GDM1 (cell line): ENCODE measurements around the gene TRRAP.
"Not testable (repeated sequence)": the region's sequence is repeated elsewhere in the genome, so short reads cannot be mapped to it uniquely, and the experiment has no call there.

Experiments used
- DNase-seq: peaks from one replicate; lab custom pipeline; 2025; lab: John Stamatoyannopoulos, UW

Gene TRRAP

DNA sequence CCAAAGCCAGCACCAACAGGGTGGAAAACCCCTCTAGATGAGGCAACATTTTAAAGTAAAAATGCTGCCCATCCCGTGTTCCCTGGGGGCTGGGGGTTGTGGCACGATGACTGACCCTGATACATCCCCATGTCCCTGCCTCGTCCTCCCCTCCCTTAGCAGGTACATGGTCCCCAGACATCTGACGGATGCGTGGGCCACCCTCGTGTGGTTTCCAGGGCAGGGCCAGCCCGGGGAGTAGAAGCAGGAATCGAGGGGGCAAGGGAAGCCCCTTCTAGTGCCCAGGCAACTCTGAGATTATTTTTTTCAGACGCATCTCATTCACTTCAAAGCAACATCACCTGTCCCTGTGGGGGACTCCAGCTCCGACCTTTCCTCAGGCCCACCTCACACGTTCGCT lies 12.0 kb upstream of the TRRAP start:
- DNase-seq = no peak

DNA sequence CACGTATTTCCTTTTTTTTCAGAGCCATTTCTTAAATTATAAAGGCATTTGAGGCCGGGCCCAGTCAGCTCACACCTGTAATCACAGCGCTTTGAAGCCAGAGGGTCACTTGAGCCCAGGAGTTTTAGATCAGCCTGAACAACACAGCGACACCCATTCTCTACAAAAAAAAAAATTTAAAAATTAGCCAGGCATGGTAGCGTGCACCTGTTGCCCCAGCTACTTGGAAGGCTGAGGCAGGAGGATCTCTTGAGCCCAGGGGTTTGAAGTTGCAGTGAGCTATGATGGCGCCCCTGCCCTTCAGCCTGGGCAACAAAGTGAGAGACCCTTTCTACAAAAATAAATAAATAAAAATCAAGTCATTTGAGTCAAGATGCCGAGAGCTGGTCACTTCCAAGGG lies 11.6 kb upstream of the TRRAP start:
- no peak for DNase-seq

DNA sequence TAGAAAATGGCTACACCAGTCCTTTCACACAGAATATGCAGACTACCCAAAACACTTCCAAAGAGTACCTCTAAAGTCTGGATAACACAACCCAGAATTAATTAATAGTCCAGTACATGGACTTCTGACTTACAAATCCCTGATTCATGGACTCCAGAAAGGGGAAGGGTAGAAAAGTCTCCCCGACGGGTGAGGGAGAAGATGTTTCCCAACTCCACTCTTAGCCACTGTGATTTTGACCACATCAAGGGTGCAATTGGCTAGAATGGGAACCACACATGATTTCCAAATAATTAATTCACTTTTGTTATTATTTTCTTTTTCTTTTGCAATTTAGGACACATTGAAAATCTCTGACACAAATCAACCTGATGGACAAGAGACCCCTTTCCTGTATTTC lies 9.9 kb upstream of the TRRAP start:
- no peak for DNase-seq

DNA sequence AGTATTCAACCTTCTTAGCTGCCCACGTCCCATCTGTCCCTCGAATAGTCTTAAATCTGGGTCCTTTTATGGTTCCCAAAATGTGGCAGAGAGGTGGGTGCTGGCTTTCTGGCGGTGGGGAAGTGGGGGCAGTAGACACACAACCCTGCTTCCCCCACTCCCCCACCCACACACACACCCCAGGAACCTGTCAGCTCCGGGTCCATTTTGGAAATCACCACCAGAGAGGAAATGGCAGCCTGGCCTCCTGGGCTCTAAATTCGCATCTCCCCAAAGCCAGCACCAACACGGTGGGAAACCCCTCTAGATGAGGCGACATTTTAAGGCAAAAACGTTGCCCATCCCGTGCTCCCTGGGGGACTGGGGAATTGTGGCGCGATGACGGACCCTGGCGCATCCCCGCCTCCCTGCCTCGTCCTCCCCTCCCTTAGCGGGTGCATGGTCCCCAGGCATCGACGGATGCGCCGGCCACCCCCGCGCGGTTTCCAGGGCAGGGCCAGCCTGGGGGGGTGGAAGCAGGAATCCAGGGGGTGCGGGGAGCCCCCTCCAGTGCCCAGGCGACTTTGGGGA lies 9.2 kb upstream of the TRRAP start:
- no peak for DNase-seq

DNA sequence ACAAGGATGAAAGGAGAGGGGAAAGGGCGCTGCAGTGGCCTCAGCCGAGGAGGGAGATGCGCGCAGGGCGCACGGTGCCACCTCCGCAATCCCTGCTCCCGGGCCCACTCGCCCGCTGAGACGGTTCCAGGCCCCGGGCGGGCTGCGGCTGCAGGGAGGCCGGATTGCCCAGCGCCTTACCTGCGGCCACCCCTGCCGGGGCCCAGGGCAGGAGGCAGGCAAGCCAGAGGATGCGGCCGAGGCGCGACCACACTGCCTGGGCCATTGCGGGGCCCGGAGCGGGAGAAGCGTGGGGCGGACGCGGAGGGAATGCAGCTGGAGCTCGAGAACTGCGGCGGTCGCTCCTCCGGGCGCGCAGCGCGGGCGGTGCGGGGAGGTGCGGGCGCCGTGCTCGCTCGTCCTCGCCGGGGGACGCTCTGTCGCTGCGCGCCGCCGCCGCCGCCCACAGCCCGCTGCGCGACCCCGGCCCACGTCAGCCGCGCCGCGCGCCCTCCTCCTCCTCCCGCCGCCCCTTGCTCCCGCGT lies 8.7 kb upstream of the TRRAP start, which contains the start of gene TMEM130:
TMEM130 (minus strand) TSS at position 418 of the 524 bp plus-strand sequence; CDS start at position 265, 153 bp downstream.
- no peak for DNase-seq

DNA sequence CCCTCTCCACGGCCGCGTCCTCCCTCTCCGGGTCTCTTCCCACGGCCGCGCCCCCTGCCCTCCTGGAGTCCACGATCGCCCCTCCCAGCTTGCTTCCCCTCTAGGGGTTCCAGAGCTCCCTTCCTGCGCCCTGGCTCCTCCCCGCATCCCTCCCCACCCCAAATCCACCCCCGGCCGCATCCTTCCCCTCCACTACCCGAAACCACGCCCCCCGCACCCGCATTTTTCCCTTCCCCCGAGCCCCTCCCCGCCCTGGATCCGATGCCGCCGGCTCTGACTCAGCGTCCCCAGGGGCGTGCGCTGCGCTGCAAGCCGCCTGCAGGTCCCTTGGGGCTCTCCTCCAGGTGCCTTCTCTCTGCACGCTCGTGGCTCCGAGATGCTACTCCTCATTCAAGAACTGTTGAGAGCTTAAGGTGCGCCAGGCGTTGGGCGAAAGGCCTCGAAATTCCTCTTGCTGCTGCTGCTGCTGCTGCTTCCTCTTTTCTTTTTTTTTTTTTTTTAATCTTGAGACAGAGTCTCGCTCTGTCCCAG lies 8.1 kb upstream of the TRRAP start:
- DNase-seq = peak; percentile 58

DNA sequence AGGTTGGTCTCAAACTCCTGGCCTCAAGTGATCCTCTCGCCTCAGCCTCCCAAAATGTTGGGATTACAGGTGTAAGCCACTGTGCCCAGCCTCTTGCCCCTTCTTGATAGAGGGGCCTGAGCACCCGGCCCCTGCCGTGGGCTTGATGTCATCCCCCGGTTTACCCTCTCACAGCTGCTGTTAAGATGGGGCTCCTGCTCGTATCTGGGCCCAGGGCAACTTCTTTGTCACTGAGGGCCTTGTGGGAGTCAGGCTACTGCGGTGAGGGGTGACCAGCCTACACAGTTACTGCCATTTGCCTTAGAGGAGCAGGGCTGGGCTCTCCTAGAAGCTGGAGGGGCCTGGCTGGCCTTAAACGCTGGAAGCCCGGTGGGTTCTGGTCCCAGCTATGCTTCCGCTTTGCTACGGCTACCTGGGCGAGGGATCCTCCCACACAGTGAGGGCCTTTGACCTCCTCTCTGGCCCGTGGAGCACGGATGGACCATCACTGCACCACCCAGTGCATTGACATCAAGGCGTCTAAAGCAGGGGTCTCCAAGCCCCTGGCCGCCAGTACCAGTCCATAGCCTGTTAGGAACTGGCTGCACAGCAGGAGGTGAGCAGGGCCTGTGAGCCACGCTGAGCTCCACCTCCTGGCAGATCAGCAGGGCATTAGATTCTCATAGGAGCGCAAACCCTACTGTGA lies 7.4 kb upstream of the TRRAP start:
- DNase-seq = no peak

DNA sequence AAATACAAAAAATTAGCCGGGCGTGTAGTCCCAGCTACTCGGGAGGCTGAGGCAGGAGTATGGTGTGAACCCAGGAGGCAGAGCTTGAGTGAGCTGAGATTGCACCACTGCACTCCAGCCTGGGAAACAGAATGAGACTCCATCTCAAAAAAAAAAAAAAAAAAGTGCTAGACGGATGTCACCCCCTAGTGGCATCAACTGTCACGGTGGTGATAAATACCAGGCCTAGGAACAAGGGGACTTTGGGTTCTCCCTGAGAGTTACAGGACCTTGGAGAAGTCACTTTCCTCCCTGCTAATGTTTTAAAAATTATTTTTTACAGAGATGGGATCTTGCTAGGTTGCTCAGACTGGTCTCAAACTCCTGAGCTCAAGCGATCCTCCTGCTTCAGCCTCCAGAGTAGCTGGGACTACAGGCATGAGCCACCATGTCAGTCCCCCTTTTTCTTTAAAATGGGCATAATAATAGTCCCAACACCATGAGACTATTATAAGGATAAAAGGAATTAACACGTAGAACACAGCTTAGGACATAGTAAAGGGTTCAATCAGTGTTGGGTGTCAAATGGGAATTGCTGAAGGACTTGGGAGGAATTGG lies 5.9 kb upstream of the TRRAP start:
- DNase-seq = no peak

DNA sequence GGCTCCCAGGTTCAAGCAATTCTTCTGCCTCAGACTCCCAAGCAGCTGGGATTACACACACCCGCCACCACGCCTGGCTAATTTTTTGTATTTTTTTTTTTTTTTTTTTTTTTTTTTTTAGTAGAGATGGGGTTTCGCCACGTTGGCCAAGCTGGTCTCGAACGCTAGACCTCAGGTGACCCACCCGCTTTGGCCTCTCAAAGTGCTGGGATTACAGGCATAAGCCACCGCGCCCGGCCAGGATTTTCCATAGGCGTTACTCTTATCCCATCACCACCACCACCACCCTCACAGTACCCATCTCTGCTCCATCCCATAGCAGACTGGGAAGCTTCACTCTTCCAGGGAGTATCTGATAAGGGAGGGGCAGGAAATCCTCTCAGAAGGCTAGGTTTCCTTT lies 4.7 kb upstream of the TRRAP start:
- not testable (repeated sequence) for DNase-seq

DNA sequence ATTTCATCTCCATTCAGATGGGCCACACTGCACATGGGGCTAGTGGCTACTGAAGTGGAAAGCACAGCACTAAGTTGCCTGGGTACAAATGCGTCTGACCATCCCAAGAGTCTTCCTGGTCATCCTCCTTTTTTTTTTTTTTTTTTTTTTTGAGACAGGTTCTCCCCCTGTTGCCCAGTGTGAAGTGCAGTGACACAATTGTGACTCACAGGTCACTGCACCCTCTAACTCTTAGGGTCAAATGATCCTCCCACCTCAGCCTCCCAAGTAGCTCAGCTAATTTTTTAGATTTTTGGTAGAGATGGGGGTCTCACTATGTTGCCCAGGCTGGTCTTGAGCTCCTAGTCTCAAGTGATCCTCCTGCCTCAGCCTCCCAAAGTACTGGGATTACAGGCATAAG lies 3.4 kb upstream of the TRRAP start:
- DNase-seq = no peak

DNA sequence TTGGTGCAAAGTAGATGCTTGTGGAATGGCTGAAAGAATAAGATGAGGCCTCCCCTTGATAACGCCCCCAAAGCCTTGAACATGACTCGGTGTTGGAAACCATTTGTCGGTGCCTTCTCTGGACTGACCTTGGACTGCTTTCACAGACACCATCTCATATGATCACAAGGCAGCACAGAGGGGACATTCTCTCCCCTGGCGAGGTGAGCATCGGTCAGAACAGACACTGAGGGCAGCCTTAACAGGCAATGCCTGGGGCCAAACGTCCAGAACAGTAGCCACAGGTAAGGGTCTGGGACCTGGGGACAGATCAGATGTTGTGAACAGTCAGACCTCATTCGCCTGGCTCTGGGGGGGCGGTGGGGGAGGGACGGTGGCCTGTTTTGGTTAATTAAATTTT lies 2.8 kb upstream of the TRRAP start:
- no peak for DNase-seq

DNA sequence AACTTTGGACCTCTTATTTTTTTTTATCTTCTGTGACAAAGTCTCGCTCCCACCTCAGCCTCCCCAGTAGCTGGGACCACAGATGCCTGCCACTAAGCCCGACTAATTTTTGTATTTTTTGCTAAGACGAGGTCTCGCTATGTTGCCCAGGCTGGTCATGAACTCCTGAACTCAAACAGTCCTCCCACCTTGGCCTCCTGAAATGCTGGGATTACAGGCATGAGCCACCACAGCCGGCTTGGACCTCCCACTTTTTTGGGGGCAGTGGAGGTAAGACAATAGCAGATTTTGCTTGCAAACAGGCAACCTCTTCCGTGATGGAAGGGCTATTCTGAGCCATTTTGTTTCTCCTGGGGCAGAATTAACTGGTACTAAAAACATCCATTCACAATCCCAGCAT lies 1.2 kb upstream of the TRRAP start:
- DNase-seq = no peak

DNA sequence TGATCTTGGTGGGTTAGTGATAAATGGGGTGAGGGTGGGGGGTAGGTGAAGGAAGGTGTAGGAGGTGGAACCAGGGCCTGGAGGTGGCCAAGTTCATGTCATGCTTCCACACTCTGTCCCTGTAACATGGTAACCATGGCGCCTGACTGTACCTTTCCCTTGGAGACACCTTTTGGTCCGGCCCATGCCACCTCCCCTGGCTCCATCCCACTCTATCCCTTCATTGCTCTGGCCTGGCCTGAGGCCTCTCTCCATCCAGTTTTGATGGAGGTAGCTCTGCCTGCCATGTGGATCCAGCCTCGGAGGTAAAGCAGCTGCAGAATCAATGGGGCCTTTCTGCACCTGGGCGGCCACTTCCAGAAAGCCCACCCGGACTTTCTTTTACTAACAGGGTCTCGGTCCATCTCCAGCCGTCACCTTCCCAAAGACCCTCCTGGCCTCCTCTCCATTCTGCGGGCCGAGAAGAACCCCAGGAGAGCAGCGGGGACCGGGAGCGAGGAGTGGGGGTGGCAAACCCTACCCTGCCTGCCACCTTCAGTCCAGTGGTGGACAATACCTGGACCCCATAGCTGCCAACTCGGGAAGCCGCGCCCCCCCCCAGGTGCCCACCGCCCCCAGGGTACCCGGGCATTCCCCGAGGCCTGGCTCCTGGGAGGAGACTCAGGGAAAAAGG lies 504 bp upstream of the TRRAP start:
- DNase-seq = no peak

DNA sequence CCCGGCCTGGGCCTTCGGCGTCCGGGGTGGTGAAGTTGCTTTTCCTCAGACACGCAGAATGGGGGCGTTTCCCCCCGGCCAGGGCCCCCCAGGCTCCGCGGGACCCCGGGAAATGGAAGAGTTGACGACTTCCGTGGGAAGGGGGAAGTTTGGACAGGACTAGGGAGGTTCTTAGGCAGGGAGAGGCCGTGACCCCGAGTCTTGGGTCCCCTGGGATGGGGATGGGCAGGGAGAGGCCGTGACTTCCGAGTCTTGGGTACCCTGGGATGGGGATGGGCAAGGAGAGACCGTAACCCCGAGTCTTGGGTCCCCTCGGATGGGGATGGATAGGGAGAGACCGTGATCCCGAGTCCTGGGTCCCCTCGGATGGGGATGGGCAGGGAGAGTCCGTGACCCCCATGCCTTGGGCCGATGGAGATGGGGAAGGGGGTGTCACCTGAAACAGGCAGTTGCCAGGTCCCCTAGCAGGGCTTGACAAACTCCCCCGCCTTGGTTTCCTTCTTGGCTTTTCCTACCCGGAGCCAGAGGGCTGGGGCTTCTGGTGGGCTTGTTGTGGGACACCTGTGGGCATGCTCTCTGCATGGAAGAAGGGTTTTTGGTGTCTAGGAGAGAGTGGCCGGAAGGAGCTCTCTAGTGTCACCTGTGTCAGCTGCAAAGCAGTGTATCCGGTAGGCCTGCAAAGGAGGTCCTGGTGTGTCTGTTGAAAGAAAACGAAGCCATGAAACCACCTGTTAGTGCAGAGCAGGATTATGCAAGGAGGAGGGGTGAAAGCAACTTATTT lies 1.1 kb downstream of the TRRAP start:
- DNase-seq = no peak

DNA sequence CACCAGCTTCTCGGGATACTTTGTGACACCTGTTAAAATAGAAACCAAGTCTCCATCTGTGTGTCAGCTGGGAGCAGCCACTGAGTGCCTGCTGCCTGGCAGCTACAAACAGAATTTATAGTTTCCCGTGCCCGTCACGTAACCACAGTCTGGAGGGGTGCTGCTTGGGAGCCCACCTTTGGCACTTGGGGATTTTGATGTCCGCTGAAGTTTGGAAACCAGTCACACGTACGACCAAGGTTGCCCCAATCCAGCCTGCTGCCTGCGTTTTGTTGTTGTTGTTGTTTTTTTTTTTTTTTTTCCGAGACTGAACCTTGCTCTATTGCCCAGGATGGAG lies 1.6 kb downstream of the TRRAP start:
- no peak for DNase-seq

DNA sequence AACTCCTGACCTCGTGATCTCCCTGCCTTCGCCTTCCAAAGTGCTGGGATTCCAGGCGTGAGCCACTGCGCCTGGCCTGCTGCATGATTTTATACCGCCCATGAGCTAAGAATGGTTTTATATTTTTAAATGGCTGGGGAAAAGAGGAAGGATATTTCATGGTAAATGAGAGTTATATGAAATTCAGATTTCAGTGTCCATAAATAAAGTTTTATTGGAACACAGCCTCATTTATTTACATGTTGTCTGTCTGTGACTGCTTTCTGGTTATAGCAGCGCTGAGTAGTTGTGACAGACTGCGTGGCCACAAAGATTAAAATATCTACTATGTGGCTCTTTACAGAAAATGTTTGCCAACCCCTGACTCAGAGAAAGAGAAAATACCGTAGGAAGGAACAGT lies 2.2 kb downstream of the TRRAP start:
- DNase-seq = no peak

DNA sequence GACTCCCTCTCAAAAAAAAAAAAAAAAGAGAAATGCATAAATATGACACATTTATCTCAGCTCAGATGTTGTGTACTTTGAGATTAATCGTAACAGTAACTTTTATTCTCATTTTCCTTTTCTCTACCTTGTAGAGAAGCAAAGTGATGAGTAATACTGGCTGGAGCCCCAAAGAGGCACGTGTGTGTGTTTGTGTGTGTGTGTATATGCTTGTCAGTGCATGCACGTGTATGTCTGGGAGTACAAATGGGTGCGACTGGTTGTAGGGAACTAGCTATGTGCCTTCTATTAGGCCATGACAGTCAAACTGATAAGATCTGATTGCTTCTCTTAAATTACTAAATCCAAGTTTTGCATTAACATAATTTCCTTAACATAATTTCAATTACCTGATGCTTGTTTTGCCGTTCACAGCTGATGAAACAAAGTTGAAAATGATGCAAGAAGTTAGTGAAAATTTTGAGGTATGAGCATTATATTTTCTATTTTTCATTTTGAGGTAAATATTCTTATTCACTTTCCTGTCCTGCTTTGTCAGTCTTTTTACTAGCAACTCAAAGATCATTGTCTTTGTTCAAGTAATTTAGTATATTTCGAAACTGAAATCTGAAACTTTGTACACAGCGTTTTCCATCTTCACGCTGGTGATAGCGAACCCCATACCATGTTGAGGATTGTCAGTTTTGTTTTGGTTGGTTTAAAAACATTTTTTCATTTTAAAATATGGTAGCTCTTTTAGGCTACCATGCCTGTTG lies 3.4 kb downstream of the TRRAP start:
- no peak for DNase-seq

DNA sequence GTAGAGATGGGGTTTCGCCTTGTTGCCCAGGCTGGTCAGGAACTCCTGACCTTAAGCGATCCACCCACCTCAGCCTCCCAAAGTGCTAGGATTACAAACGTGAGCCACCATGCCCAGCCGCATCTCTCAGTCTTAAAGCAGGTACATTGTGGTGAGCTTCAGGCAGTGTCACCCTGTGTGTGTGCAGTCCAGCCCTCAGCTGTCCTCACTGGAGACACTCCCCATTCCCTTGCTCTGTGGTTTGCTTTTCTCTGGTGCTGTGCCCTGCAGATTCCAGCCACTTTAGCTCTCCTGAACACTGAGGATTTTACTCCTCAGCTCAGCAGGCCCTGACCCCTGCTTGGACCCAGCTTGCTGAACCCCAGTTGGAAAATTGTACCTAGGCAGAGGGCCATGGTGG lies 6.1 kb downstream of the TRRAP start:
- no peak for DNase-seq

DNA sequence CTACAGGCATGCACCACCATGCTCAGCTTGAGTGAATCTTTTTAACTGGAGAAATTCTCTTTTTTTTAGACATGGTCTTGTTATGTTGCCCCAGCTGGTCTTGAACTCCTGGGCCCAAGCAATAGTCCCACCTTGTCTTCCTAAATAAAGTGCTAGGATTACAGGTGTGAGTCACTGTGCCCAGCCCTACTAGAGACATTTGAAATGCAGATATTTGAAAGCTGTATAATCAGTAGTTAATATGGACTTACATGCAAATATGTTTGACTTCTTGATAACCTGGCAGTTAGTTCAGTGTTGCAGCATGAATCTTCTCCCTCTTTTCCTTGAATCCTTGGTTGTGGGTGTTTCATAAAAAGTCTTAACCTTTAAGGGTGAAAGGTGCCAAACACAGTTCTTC lies 8.7 kb downstream of the TRRAP start:
- no peak for DNase-seq

DNA sequence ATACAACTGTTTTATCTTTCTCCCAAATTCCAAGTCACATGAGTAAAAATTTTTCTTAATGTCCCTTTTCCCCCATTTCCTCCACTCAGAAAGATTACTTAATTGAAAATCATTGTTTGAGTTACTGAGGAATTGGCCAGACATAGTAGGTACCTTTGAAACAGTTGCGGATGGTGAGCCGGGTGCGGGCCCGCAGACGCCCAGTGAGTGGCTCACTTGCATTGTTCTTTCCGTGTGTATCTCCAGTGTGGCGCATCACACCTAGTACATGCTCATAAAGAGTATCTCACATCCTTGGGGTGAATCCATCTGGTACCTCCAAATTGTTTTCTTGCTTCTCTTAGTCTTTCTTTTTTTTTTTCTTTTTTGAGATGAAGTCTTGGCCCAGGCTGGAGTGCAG lies 14.3 kb downstream of the TRRAP start:
- DNase-seq = no peak

DNA sequence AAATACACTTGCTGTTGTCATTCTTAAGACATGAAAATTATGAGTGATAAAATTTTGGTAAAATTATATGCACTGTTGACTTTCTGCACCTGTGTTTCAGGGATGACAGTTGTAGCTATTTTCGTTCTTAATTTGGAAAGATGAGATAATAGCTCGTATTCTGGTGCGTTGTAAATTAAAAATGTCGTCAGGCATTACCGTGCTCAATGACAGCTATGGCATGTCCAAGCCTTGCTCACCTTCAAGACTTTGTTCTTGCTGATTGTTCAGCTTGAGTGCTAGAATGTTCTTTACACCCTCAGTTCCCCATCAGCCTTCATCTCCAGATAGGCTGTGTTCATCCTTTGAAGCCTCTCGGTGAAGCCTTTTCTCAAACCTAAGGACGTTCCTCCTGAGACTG lies 21.5 kb downstream of the TRRAP start:
- DNase-seq = no peak
